CD4-positive, alpha-beta T cell treated with Interleukin-1 beta for 1 hour (primary cell): ENCODE results near the gene CFAP298.
A peak's percentile ranks its signal among the peaks of the same experiment; 100 is the strongest.

ENCODE experiments used
- DNase-seq, 2 donors: peaks; one replicate each; pipeline ENCODE4 v3.0.0-alpha.2; 2020 to 2022

Gene CFAP298

GRCh38 chr21:32597205-32597604, 15.0 kb downstream of the CFAP298 start:
- no peak for DNase-seq

GRCh38 chr21:32595431-32595830, 16.7 kb downstream of the CFAP298 start:
- no peak for DNase-seq

- DNase-seq, result no peak
Observed at GRCh38 chr21:32593690-32594089, 18.5 kb downstream of the CFAP298 start.

- DNase-seq, result no peak
Observed at GRCh38 chr21:32592929-32593502, 19.2 kb downstream of the CFAP298 start.

GRCh38 chr21:32590130-32590529, 22.0 kb downstream of the CFAP298 start:
- no peak for DNase-seq

GRCh38 chr21:32587651-32588050, 24.5 kb downstream of the CFAP298 start:
- no peak for DNase-seq

GRCh38 chr21:32587120-32587519, 25.1 kb downstream of the CFAP298 start:
- DNase-seq, result no peak

- DNase-seq, result no peak
Observed at GRCh38 chr21:32585970-32586369, 26.2 kb downstream of the CFAP298 start.

- no peak for DNase-seq
Observed at GRCh38 chr21:32585042-32585710, 27.0 kb downstream of the CFAP298 start, which contains the start of gene TCP10L. TCP10L (minus strand) TSS chr21:32585523; CDS start chr21:32584304, 1,219 bp downstream.

GRCh38 chr21:32584472-32584871, 27.7 kb downstream of the CFAP298 start:
- no peak for DNase-seq

- DNase-seq, result no peak
Observed at GRCh38 chr21:32581732-32582131, 30.4 kb downstream of the CFAP298 start.

- no peak for DNase-seq
Observed at GRCh38 chr21:32580949-32581348, 31.2 kb downstream of the CFAP298 start.

- peak in 1 of 2 donors; percentile 17 for DNase-seq
Observed at GRCh38 chr21:32578107-32578691, 34.0 kb downstream of the CFAP298 start.

- no peak for DNase-seq
Observed at GRCh38 chr21:32576011-32576410, 36.2 kb downstream of the CFAP298 start.

- no peak for DNase-seq
Observed at GRCh38 chr21:32574946-32575925, 36.9 kb downstream of the CFAP298 start.

GRCh38 chr21:32572574-32573420, 39.4 kb downstream of the CFAP298 start:
- no peak for DNase-seq

GRCh38 chr21:32570456-32570855, 41.7 kb downstream of the CFAP298 start:
- DNase-seq, result no peak

- DNase-seq, result peak; percentile 77 to 84
Observed at GRCh38 chr21:32569261-32570230, 42.6 kb downstream of the CFAP298 start.

GRCh38 chr21:32567626-32568025, 44.6 kb downstream of the CFAP298 start:
- no peak for DNase-seq

- no peak for DNase-seq
Observed at GRCh38 chr21:32566741-32567389, 45.3 kb downstream of the CFAP298 start.
